ENCODE measurements around the gene ALG8.

ALG8 gene

GRCh38 chr11:78149646-78150045 is 10.2 kb upstream of the ALG8 start:
- H3K27ac ChIP-seq: no peak overlapping the region
- peak; percentile 39 for DNase-seq (ENCODE audit: low spot score)
- POLR2A ChIA-PET (ENCODE audit: low non-redundant PET): no interaction called here
- TF ChIP-seq CTCF (conservative IDR thresholded peaks at IDR 0.05; ENCODE audit: low read depth): no peak
- CTCF ChIA-PET: interaction anchor here (0.7 kb wide), 2 partner anchors 21 to 1262 kb away, joined by 3 read pairs; no protein-coding TSS in a partner anchor

- no peak for DNase-seq (ENCODE audit: low spot score)
- H3K27ac ChIP-seq: no peak overlapping the region
- CTCF ChIA-PET: interaction anchor here (0.6 kb wide), 1 partner anchor 72 kb away, joined by 4 read pairs; no protein-coding TSS in a partner anchor
- POLR2A ChIA-PET (ENCODE audit: low non-redundant PET): no interaction called here
- TF ChIP-seq CTCF (conservative IDR thresholded peaks at IDR 0.05; ENCODE audit: low read depth): no peak
Observed at GRCh38 chr11:78147807-78148206, 8.4 kb upstream of the ALG8 start.

- no peak overlapping the region for H3K27ac ChIP-seq
- no peak for TF ChIP-seq CTCF (conservative IDR thresholded peaks at IDR 0.05; ENCODE audit: low read depth)
- ChIA-PET POLR2A (ENCODE audit: low non-redundant PET) (no interaction called here), CTCF (no interaction called here)
- no peak for DNase-seq (ENCODE audit: low spot score)
Observed at GRCh38 chr11:78145511-78146025, 6.1 kb upstream of the ALG8 start.

- no peak for DNase-seq (ENCODE audit: low spot score)
- ChIA-PET CTCF (interaction anchor here (0.7 kb wide), 1 partner anchor 27 kb away, joined by 3 read pairs; no protein-coding TSS in a partner anchor), POLR2A (ENCODE audit: low non-redundant PET) (no interaction called here)
- TF ChIP-seq CTCF (conservative IDR thresholded peaks at IDR 0.05; ENCODE audit: low read depth): no peak
- peak overlapping the region; percentile 19; the same call in 1 of the 2 replicates for H3K27ac ChIP-seq
Observed at GRCh38 chr11:78140392-78141077, 1.1 kb upstream of the ALG8 start.

- DNase-seq (ENCODE audit: low spot score): peak; percentile 39
- no peak for TF ChIP-seq CTCF (conservative IDR thresholded peaks at IDR 0.05; ENCODE audit: low read depth)
- ChIA-PET POLR2A (ENCODE audit: low non-redundant PET) (no interaction called here), CTCF (interaction anchor here (0.9 kb wide), 1 partner anchor 425 kb away, joined by 3 read pairs; no protein-coding TSS in a partner anchor)
- peak overlapping the region; percentile 69 for H3K27ac ChIP-seq
Observed at GRCh38 chr11:78138694-78139421, 568 bp downstream of the ALG8 start.

- POLR2A ChIA-PET (ENCODE audit: low non-redundant PET): no interaction called here
- TF ChIP-seq CTCF (conservative IDR thresholded peaks at IDR 0.05; ENCODE audit: low read depth): no peak
- peak; percentile 42 for DNase-seq (ENCODE audit: low spot score)
- H3K27ac ChIP-seq: no peak overlapping the region
- CTCF ChIA-PET: no interaction called here
Observed at GRCh38 chr11:78138291-78138690, 1.1 kb downstream of the ALG8 start.

All from RWPE1 (cell line).